Measurements from ENCODE around the gene MRAS. TPM values are rescaled to one million over a fixed set of nuclear protein-coding genes. Genes with fewer than 3 reads are reported as not detected.
A peak's percentile ranks its signal among the peaks of the same experiment; 100 is the strongest.
"Not testable (repeated sequence)": the region's sequence is repeated elsewhere in the genome, so short reads cannot be mapped to it uniquely, and the experiment has no call there.

The MRAS gene
- total RNA-seq, 1 donor from 2014 or later, result 41.6 TPM

GRCh38 chr3:138426211-138426610, 77.8 kb downstream of the MRAS start:
- Mint-ChIP-seq H3K36me3 (no peaks in the 10 kb centered on the region), H3K4me1 (ENCODE audit: unreplicated experiment) (no peaks in the 10 kb centered on the region), H3K27ac (no peak overlapping the region), H3K9me3 (no peaks in the 10 kb centered on the region), H3K4me3 (no peak overlapping the region), H3K27me3 (peaks cover 6% of the 10 kb centered on the region)
- DNase-seq (ENCODE audit: extremely low spot score, unreplicated experiment), result no peak
- peak; percentile 69 for TF ChIP-seq CTCF (conservative IDR thresholded peaks at IDR 0.05)

DNA sequence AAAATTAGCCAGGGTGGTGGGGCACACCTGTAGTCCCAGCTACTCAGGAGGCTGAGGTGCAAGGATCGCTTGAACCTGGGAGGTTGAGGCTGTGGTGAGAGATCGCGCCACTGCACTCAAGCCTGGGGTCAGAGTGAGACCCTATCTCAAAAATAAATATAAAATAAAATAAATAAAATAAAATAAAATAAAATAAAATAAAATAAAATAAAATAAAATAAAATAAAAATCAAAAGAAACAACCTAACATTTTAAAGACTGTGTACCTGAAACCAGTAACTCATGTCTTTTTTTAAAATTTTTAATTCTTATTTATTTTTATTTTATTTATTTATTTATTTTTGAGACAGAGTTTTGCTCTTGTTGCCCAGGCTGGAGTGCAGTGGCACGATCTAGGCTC, 78.4 kb downstream of the MRAS start:
- not testable (repeated sequence) for H3K27ac Mint-ChIP-seq; DNase-seq (ENCODE audit: extremely low spot score, unreplicated experiment); H3K36me3 Mint-ChIP-seq; H3K4me3 Mint-ChIP-seq; H3K9me3 Mint-ChIP-seq; H3K4me1 Mint-ChIP-seq (ENCODE audit: unreplicated experiment)
- H3K27me3 Mint-ChIP-seq, result peaks cover 11% of the 10 kb centered on the region

DNA sequence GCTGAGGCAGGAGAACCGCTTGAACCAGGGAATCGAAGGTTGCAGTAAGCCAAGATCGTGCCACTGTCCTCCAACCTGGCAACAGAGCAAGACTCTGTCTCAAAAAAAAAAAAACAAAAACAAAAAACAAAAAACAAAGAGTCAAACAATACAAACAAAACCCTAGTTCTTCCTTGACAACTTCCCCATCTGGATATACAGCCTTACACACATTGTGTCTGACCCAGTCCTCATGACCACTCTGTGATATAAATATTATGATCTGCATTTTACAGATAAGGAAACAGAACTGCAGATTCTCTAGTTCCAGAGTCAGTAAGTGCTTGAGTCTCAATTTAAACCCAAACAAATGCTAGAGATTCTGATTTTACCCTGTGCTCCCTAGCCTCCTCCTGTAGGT, 81.3 kb downstream of the MRAS start:
- Mint-ChIP-seq H3K4me1 (ENCODE audit: unreplicated experiment) (no peaks in the 10 kb centered on the region), H3K4me3 (no peak overlapping the region), H3K27ac (no peak overlapping the region), H3K36me3 (no peaks in the 10 kb centered on the region), H3K9me3 (no peaks in the 10 kb centered on the region), H3K27me3 (peaks cover 35% of the 10 kb centered on the region)
- TF ChIP-seq CTCF (conservative IDR thresholded peaks at IDR 0.05), result no peak
- no peak for DNase-seq (ENCODE audit: extremely low spot score, unreplicated experiment)

DNA sequence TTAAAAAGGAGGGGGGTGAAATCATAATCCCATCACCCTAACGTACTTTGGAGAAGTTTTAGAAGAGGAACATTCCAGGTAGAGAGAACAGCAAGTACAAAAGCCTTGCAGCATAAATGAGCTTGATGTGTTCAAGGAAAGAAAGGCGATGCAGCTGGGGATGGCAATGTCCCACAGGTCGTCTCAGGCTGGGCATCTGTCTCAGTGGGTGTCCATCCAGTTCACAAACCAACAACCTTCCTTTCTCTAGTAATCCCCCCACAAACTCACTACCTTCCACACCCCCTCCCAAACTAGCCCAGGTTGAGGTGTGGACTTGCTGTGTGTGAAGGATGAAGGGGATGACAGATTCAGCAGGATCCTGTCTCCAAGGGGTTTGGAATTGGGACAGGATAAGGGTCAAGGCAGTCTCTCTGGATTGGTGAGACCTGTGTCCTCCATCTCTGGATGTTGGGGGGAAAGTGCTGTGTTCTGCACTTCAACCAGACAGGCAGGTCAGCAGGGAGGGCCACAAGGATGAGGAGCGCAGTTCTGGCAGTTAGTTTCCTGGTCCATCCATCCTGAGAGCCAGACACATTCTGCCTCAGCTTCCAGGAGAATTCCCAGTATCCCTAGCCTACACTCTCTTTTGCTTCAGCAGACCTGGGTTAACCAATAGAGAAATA, 84.3 kb downstream of the MRAS start:
- TF ChIP-seq CTCF (conservative IDR thresholded peaks at IDR 0.05), result no peak
- no peaks in the 10 kb centered on the region for H3K9me3 Mint-ChIP-seq
- H3K36me3 Mint-ChIP-seq, result no peaks in the 10 kb centered on the region
- DNase-seq (ENCODE audit: extremely low spot score, unreplicated experiment), result no peak
- H3K27ac Mint-ChIP-seq, result no peak overlapping the region
- H3K4me3 Mint-ChIP-seq, result peak overlapping the region; percentile 65
- no peaks in the 10 kb centered on the region for H3K4me1 Mint-ChIP-seq (ENCODE audit: unreplicated experiment)
- peaks cover 60% of the 10 kb centered on the region for H3K27me3 Mint-ChIP-seq

GRCh38 chr3:138433892-138434275, 85.5 kb downstream of the MRAS start:
- TF ChIP-seq CTCF (conservative IDR thresholded peaks at IDR 0.05), result no peak
- DNase-seq (ENCODE audit: extremely low spot score, unreplicated experiment), result no peak
- peak overlapping the region; percentile 57 for H3K4me3 Mint-ChIP-seq
- H3K9me3 Mint-ChIP-seq, result no peaks in the 10 kb centered on the region
- H3K27me3 Mint-ChIP-seq, result peaks cover 72% of the 10 kb centered on the region
- H3K36me3 Mint-ChIP-seq, result no peaks in the 10 kb centered on the region
- H3K4me1 Mint-ChIP-seq (ENCODE audit: unreplicated experiment), result no peaks in the 10 kb centered on the region
- no peak overlapping the region for H3K27ac Mint-ChIP-seq

- DNase-seq (ENCODE audit: extremely low spot score, unreplicated experiment), result no peak
- no peak within 1 kb of the TSS for H3K27ac Mint-ChIP-seq
- H3K36me3 Mint-ChIP-seq, result no peaks in the 10 kb centered on the region
- H3K4me3 Mint-ChIP-seq, result peak within 1 kb of the TSS; percentile 82
- H3K27me3 Mint-ChIP-seq, result peaks cover 68% of the 10 kb centered on the region
- TF ChIP-seq CTCF (conservative IDR thresholded peaks at IDR 0.05), result no peak
- no peaks in the 10 kb centered on the region for H3K4me1 Mint-ChIP-seq (ENCODE audit: unreplicated experiment)
- no peaks in the 10 kb centered on the region for H3K9me3 Mint-ChIP-seq
Measured at GRCh38 chr3:138434276-138434874, 86.0 kb downstream of the MRAS start, which contains the start of gene ESYT3. Gene ESYT3 (plus strand): TSS chr3:138434616. CDS start chr3:138434799, 183 bp downstream.

Data from type B pancreatic cell (in vitro differentiated cells).